HG03045 (cell line): ENCODE measurements around the gene SLC35F5.
"Not testable (repeated sequence)": the region's sequence is repeated elsewhere in the genome, so short reads cannot be mapped to it uniquely, and the experiment has no call there.

Experiments
- ATAC-seq: cut with Tn5 transposase; IDR thresholded peaks from one replicate; pipeline ENCODE4 v1.9.1; 2021; ENCODE audit warnings: mild to moderate bottlenecking, moderate library complexity; ENCODE audit not compliant: unreplicated experiment

Gene SLC35F5

GRCh38 chr2:113756355-113757137 lies at the start of gene SLC35F5:
Gene SLC35F5 (minus strand): TSS chr2:113756642. CDS start chr2:113756409, 233 bp downstream.
- ATAC-seq = peak; percentile 91

GRCh38 chr2:113799375-113799774 lies 42.9 kb upstream of the SLC35F5 start:
- no peak for ATAC-seq

GRCh38 chr2:113797237-113797636 lies 40.8 kb upstream of the SLC35F5 start:
- ATAC-seq = no peak

- no peak for ATAC-seq
Measured at GRCh38 chr2:113796592-113797175, 40.2 kb upstream of the SLC35F5 start.

GRCh38 chr2:113795405-113795920 lies 39.0 kb upstream of the SLC35F5 start:
- ATAC-seq = no peak

GRCh38 chr2:113791697-113792590 lies 35.5 kb upstream of the SLC35F5 start:
- ATAC-seq = peak; percentile 94

GRCh38 chr2:113784823-113785744 lies 28.6 kb upstream of the SLC35F5 start:
- no peak for ATAC-seq

- no peak for ATAC-seq
Measured at GRCh38 chr2:113780472-113780871, 24.0 kb upstream of the SLC35F5 start.

- ATAC-seq = no peak
Measured at GRCh38 chr2:113777371-113777770, 20.9 kb upstream of the SLC35F5 start.

GRCh38 chr2:113776949-113777348 lies 20.5 kb upstream of the SLC35F5 start:
- ATAC-seq = no peak

- ATAC-seq = not testable (repeated sequence)
Measured at GRCh38 chr2:113774616-113775015, 18.2 kb upstream of the SLC35F5 start.

- no peak for ATAC-seq
Measured at GRCh38 chr2:113770929-113771328, 14.5 kb upstream of the SLC35F5 start.

- ATAC-seq = no peak
Measured at GRCh38 chr2:113769555-113769954, 13.1 kb upstream of the SLC35F5 start.

GRCh38 chr2:113768770-113769169 lies 12.3 kb upstream of the SLC35F5 start:
- ATAC-seq = no peak

- ATAC-seq = no peak
Measured at GRCh38 chr2:113767811-113768460, 11.5 kb upstream of the SLC35F5 start.

GRCh38 chr2:113765276-113765675 lies 8.8 kb upstream of the SLC35F5 start:
- ATAC-seq = no peak

- ATAC-seq = no peak
Measured at GRCh38 chr2:113762377-113763118, 6.1 kb upstream of the SLC35F5 start.

- ATAC-seq = no peak
Measured at GRCh38 chr2:113760400-113760799, 4.0 kb upstream of the SLC35F5 start.

- ATAC-seq = no peak
Measured at GRCh38 chr2:113757138-113757657, 756 bp upstream of the SLC35F5 start.
